ENCODE measurements around the gene CYTH1.

CYTH1 gene

DNA sequence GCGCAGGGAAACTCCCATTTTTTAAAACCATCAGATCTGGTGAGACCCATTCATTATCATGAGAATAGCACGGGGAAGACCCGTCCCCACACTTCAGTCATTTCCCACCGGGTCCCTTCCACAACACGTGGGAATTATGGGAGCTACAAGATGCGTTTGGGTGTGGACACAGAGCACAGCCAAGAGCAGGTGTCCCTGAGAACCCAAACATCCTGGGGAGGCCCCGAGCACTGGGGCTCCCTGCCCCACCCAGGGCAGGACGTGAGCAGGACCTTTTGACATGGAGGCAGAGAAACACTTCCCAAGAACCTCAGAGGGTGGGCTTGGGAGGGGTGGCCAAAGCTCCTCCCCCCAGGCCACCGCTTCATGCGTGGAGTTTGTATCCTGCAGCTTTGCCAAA is 115.0 kb downstream of the CYTH1 start:
- DNase-seq: no peak

GRCh38 chr17:78665952-78666920 is 115.8 kb downstream of the CYTH1 start:
- no peak for DNase-seq

DNA sequence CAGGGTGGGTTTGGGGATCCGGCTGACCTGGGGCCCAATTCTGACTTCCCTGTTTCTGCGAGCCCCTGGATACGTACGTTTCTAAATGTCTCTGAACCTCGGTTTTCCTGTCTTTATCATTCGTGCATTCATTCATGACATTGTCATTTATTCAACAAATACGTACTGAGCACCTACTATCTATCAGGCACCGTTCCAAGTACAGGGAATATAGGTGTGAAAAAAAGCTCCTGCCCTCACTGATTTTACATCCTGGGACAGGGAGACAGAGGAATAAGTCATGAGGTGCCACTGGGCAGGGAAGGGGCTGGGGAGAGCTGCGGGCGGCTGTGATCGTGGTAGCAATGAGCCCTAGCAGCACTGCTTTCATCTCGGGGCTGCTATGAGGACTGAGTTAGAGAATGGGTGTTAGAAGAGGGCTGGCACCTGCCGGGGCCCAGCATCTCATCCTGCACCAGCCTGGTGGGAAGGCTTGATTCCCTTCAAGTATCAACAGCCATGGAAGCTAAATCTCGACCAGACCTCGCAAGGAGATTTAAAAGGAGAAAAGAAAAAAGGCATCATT is 116.6 kb downstream of the CYTH1 start:
- DNase-seq: no peak

DNA sequence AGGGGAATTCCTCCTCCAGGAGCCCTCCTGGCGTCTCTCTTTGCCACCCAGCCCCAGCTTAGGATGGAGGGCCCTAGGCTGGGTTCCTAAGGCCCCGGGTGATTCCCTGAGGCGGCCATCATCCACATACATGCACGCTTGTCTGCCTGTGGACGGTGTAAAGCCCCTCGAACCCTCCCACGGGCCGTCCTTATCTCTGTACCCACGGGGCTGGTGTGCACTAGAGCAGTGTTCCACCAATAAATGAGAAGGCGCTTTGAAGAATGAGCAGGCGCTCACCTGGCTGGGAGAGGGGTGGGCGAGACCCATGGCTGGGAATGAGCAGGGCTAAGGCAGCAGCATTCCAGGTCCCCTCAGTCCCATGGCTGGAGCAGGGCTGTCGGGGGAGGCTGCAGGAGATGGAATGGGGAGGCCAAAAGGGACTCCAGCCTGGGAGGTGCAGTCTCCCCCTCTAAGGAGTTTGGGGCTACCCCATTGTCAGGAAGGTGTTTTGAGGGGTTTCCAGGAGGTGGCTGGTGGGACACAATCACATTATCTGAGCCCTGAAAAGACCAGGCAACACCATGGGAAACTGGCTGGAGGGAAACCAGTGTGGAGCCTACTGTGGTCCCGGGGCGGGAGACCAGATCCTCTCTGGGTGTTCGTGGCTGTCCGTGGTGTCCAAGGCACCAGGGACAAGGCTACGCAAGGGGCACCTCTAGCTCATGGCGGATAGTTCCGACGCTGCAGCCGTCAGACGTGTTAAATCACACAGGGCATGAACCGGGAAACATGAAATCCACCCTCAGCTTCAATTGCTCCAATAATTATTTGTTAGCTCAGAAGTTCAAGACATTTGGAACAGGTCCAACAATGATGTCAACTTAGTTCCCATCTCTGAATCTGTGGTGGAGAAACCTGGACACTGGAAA is 117.3 kb downstream of the CYTH1 start:
- DNase-seq: no peak

- DNase-seq: no peak
Observed at GRCh38 chr17:78661093-78661770, 120.8 kb downstream of the CYTH1 start.

DNA sequence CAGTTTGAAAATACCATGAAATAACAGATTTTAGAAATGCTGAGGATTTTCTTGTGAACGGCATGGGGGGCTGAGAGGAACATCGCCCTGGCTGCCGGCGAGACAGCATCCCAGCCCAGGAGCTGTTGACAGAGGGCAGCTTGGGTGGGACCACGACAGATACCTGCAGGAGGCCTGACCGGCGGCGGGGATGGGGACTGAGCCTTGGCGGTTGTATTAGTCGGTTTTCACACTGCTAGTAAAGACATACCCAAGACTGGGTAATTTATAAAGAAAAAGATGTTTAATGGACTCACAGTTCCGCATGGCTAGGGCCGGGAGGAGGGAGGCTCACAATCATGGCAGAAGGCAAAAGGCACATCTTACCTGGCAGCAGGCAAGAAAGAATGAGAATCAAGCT is 122.5 kb downstream of the CYTH1 start:
- DNase-seq: no peak

DNA sequence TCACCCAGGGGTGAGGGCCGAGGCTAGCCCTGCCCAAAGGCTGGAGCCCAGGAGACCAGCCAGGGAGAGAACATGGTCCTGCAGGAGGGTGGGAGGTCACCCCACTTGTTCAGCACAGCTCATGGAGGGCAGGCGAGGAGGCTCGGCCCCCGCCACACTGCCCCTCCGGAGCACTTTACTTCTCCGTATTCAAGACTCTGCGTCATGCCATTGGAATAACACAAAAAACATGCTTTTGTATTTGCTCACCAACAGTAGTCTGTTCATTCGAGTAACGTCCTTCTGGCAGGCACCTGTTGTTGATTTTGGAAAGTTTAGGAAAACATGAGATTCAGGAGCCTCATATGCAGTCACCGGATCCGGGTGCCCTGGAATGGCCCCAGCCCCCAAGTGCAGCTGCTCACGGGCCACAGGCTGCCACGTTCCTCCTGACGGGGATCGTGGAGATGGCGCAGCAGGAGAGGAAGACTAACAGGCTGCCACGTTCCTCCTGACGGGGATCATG is 123.7 kb downstream of the CYTH1 start:
- DNase-seq: no peak

- no peak for DNase-seq
Observed at GRCh38 chr17:78655251-78655940, 126.7 kb downstream of the CYTH1 start.

GRCh38 chr17:78654325-78654724 is 127.7 kb downstream of the CYTH1 start:
- no peak for DNase-seq

GRCh38 chr17:78653382-78653781 is 128.7 kb downstream of the CYTH1 start:
- no peak for DNase-seq

GRCh38 chr17:78652913-78653312 is 129.2 kb downstream of the CYTH1 start:
- no peak for DNase-seq

GRCh38 chr17:78652024-78652423 is 130.0 kb downstream of the CYTH1 start:
- DNase-seq: no peak

DNA sequence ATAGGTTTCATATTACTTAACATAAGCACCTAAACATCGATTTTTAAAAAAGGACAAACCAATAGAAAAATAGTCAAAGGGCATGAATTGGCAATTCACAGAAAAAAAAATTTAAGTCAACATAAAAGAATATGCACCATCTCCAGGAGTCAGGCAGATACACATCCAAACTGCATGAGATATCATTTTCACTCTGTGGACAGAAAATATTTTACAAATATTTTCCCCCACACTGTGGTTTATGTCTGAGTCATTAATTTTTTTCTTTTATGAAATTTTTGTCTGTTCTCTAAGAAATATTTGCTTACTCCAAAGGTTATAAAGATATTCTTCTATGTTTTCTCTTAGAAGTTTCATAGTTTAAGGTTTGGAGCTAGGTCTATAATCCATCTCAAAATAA is 130.5 kb downstream of the CYTH1 start:
- no peak for DNase-seq

DNA sequence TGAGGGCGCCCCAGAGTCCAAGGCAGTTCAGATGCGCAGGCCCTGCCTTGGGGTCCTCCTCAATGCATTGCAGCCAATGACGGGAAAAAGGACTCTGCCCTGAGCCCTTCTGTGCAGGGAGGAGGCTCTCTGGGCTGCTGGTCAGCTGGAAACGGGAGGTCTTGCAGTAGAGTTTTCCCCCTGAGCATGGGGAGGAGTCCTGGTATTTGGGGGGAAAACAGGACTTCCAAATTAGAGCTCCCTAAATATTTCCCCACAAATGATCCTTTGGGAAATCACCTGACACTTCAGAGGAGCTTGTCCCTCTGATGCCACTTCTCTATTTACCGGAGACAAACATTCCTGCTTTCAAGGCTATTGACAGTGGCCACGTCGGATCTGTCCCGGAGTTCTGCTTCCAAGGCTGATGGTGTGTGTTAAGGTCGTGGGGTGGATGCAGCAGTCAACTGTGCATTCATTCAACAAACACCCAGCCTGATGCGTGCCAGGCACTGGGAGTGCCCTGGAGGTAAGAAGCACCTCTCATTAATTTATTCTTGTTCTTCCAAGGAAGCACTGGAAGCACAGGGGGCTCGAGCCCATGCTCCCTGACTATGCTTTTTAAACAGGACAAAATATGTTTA is 131.9 kb downstream of the CYTH1 start:
- DNase-seq: no peak

DNA sequence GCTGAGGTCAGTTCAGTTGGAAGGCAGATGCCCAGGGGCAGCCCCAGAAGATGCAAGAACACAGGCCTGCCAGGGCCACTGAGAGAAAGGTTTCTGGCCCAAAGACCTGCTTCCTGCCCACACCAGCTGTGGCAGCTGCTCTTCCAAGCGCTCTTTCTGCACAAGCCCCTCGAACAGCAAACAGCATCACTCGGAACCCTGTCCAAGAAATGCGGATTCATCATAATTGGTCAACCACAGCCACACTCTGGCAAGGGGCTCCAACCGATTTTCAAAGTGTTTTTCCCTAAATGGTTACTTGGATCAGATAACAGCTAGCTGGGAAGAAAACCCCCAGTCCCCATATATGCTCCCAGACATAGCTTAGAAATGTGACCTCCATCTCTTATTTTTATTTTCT is 133.8 kb downstream of the CYTH1 start:
- DNase-seq: no peak

DNA sequence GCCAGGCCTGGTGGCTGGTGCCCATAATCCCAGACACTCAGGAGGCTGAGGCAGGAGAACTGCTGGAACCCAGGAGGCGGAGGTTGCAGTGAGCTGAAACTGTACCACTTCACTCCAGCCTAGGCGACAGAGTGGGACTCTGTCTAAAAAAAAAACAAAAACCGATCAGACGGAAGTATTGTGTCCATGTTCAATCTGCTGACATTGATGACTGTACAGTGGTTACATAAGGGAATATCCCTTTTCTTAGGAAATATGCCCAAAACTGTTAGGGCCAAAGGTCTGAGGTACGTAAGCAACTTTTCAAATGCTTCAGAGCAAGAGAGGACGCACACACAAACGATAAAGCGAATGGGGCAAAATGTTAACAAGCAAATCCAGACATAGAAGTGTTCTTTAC is 135.0 kb downstream of the CYTH1 start:
- no peak for DNase-seq

DNA sequence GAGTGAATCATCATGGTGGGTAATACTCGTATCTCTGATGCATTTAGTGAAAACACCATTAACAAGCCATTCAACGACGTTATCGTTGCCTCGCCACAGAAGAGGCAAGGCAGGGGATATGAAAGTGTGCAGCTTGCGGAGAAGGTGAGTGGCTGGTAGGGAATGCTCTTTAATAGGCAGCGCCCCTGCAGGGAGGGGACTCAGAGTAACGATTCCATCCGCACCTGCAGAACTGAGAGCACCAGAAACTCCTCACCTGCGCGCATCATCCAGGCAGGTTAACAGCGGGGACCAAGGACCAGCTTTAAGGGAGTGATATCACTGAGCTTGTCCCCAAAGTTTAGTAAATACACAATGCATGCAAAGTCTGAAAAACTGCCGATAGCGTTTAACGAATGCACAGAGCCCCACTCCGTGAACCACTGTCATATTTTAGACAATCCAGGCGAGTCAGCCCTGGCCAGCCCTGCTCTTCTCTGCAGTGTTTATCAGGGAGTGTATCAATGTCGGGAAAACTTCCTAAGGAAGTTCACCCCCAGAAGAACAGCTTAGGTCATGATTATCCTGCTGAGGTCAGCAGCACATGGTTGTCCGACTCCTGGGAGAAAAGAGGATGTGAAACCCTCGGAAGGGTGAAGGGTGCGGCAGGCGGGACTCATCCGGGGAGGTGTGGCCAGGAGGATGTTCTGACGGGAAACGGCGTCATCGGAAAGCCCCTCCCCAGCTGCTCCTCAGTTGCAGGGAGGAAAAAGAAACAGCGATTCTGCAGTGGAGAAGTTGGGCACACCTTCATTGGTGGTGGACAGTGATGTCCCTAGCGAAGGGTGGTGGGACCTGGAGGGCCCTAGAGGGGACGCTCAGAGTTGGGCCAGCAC is 136.4 kb downstream of the CYTH1 start:
- DNase-seq: no peak

- no peak for DNase-seq
Observed at GRCh38 chr17:78644931-78645351, 137.1 kb downstream of the CYTH1 start.

DNA sequence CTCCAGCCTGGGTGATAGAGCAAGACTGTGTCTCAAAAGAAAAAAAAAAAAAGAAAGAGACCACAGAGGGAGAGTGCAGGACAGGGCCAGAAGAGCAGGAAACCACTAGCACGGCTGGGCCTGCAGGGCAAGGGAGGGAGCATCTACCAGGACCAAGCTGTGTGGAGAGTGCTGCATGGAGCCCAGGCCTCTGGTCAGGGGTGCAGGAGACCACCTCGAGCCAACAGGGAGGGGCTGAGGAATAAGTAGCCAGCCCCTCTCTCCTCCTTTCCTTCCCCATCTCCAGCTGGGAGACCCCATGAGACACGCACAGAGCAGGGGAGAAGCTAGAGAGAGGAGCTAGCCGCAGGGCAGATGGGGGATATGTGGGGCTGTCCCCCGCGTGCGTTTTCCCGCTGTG is 137.8 kb downstream of the CYTH1 start:
- DNase-seq: no peak

DNA sequence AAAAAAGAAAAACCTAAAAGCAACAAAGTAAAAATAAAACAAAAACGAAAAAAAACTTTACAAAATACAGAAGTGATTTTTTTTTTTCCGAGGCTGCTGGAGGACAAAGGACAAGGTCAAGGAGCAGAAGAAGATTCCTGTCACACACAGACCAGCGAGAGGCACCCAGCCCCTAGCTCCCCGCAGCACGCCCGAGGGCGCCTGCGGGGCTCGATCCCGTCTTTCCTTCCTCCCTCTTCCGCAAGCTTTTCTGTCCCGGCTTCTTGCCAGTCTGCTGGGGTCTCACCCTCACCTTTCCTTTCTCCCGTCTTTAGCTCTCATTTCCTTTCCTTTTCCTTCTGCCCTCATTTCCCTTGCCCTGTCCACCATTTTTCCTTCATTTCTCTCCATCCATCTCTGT is 138.7 kb downstream of the CYTH1 start:
- no peak for DNase-seq

Measured in GOT3 (cell line).